HG03342 (cell line): ENCODE results near the gene FOXL2.
"Not testable (repeated sequence)": the region's sequence is repeated elsewhere in the genome, so short reads cannot be mapped to it uniquely, and the experiment has no call there.

ENCODE experiments used
- ATAC-seq: cut with Tn5 transposase; IDR thresholded peaks from one replicate; pipeline ENCODE4 v1.9.1; 2021; ENCODE audit warnings: mild to moderate bottlenecking, moderate library complexity; ENCODE audit not compliant: unreplicated experiment

FOXL2 gene

GRCh38 chr3:138933981-138934691 is 12.8 kb downstream of the FOXL2 start:
- no peak for ATAC-seq

GRCh38 chr3:138933068-138933668 is 13.8 kb downstream of the FOXL2 start:
- no peak for ATAC-seq

- ATAC-seq, result no peak
Measured at GRCh38 chr3:138928727-138929372, 18.1 kb downstream of the FOXL2 start.

GRCh38 chr3:138923531-138923994 is 23.4 kb downstream of the FOXL2 start:
- peak; percentile 90 for ATAC-seq

- ATAC-seq, result not testable (repeated sequence)
Measured at GRCh38 chr3:138922400-138922799, 24.5 kb downstream of the FOXL2 start.

- no peak for ATAC-seq
Measured at GRCh38 chr3:138921316-138922292, 25.3 kb downstream of the FOXL2 start.

- ATAC-seq, result no peak
Measured at GRCh38 chr3:138919325-138919724, 27.6 kb downstream of the FOXL2 start.

- ATAC-seq, result no peak
Measured at GRCh38 chr3:138916824-138917223, 30.1 kb downstream of the FOXL2 start.

GRCh38 chr3:138915503-138916498 is 31.1 kb downstream of the FOXL2 start:
- ATAC-seq, result peak; percentile 77

GRCh38 chr3:138914870-138915502 is 32.0 kb downstream of the FOXL2 start:
- no peak for ATAC-seq

GRCh38 chr3:138913766-138914165 is 33.2 kb downstream of the FOXL2 start:
- no peak for ATAC-seq

- ATAC-seq, result no peak
Measured at GRCh38 chr3:138912237-138912636, 34.7 kb downstream of the FOXL2 start.

- no peak for ATAC-seq
Measured at GRCh38 chr3:138911621-138912020, 35.3 kb downstream of the FOXL2 start.

GRCh38 chr3:138909904-138910303 is 37.0 kb downstream of the FOXL2 start:
- ATAC-seq, result no peak

- ATAC-seq, result no peak
Measured at GRCh38 chr3:138908846-138909245, 38.1 kb downstream of the FOXL2 start.

- ATAC-seq, result no peak
Measured at GRCh38 chr3:138907539-138907938, 39.4 kb downstream of the FOXL2 start.

GRCh38 chr3:138902171-138902570 is 44.8 kb downstream of the FOXL2 start:
- ATAC-seq, result no peak

GRCh38 chr3:138901567-138901966 is 45.4 kb downstream of the FOXL2 start:
- ATAC-seq, result no peak

- ATAC-seq, result no peak
Measured at GRCh38 chr3:138899351-138899991, 47.5 kb downstream of the FOXL2 start.
